Esophagus (tissue), 2 donors: ENCODE data around the gene KRT7. TPM values are rescaled to one million over a fixed set of nuclear protein-coding genes. Genes with fewer than 3 reads are reported as not detected.
"Not testable (repeated sequence)": the region's sequence is repeated elsewhere in the genome, so short reads cannot be mapped to it uniquely, and the experiment has no call there.

ENCODE experiments used
- H3K27ac ChIP-seq, 2 donors: one replicate each; pipeline ENCODE4 v1.5.1; 2013; ENCODE audit warnings: low read depth in 2 of 2, mild to moderate bottlenecking in 2 of 2, inconsistent platforms in 1 of 2, low read length in 1 of 2, moderate library complexity in 1 of 2
- H3K27me3 ChIP-seq, 2 donors: one replicate each; pipeline ENCODE4 v1.6.1; 2013; ENCODE audit warnings: low read length in 2 of 2, control low read depth in 1 of 2, mild to moderate bottlenecking in 1 of 2; ENCODE audit not compliant: insufficient read depth in 2 of 2, control insufficient read depth in 1 of 2
- H3K36me3 ChIP-seq, 2 donors: one replicate each; pipeline ENCODE4 v1.6.1; 2013; ENCODE audit warnings: low read length in 1 of 2; ENCODE audit not compliant: control insufficient read depth in 2 of 2, insufficient read depth in 2 of 2
- H3K4me1 ChIP-seq, 2 donors: one replicate each; pipeline ENCODE4 v1.6.1; 2013; ENCODE audit warnings: low read length in 1 of 2; ENCODE audit not compliant: control insufficient read depth in 2 of 2, insufficient read depth in 2 of 2
- H3K4me3 ChIP-seq, 2 donors: one replicate each; pipeline ENCODE4 v1.5.1; 2013; ENCODE audit warnings: low read length in 2 of 2, mild to moderate bottlenecking in 2 of 2, low read depth in 1 of 2, moderate library complexity in 1 of 2
- H3K9me3 ChIP-seq, 2 donors: one replicate each; pipeline ENCODE4 v1.6.1; 2013; ENCODE audit warnings: mild to moderate bottlenecking in 2 of 2, low read depth in 1 of 2, low read length in 1 of 2, moderate library complexity in 1 of 2; ENCODE audit not compliant: control insufficient read depth in 2 of 2, insufficient read depth in 1 of 2
- WGBS, 2 donors: extraction: QIAGEN DNeasy Blood & Tissue Kit; methylation state at CpG; one replicate each; pipeline ENCODE4 v1.1.7; 2013; 5-methylcytosine and 5-hydroxymethylcytosine counted together
- polyA plus RNA-seq, 2 donors: library from polyadenylated mRNA; stranded (reverse); fragments of 200-250 nt; gene quantifications; one replicate each; pipeline ENCODE4 v1.2.3, GENCODE V29; 2013
- donor health status: healthy with polysubstance abuse.
- donor health status: Bipolar disorder and iron deficiency.

The KRT7 gene
- polyA plus RNA-seq, 2 donors: 153 to 213 TPM

DNA sequence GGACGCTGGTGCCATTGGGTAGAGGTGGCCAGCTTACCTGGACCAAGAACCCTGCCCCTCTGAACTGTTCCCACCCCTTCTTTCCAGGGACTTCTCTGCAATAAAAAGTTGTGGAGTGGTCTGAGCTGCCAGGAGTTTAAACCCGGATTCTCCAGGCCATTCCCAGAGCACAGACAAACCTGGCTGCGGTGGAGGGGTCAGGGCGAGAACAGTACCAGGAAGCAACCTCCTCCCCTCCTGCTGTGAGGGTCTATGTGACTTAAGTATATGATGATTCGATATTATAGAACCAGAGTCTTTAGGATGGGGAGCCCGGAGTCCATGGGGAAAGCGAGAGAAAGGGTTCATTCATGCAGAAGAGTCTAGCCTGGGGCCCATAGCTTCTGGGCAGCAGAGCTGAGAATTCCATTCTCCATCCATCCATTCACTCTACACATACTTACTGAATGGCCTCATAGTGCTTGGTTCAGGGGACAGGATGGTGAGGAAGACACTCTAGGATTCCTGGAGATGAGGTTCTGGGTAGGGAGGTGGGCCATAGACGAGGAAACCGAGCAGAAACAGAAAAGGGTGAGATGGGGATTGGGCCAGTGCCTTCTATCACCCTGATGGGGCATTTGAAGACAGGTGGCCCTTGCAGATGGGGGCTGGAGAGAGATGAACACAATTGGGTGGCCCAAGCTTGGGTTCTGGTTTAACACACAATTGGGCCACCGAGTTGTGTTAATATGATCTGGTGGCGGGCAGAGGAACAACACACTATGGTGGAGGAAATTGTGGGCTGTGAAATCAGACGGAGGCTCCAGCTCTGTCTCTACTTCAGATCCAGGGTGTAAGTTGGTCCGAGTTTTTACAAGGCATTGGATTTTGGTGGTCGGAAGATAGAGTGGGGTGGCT lies 46.6 kb downstream of the KRT7 start:
- WGBS, 2 donors: 85 to 87% methylated on average over 14 of the region's 14 CpGs
- H3K27me3 ChIP-seq: no peaks in the 10 kb centered on the region
- H3K4me3 ChIP-seq: no peak overlapping the region
- no peaks in the 10 kb centered on the region for H3K9me3 ChIP-seq
- peaks cover 0 to 9% of the 10 kb centered on the region in 2 donors for H3K4me1 ChIP-seq
- H3K27ac ChIP-seq: peak overlapping the region; percentile 64 to 89
- no peaks in the 10 kb centered on the region for H3K36me3 ChIP-seq

DNA sequence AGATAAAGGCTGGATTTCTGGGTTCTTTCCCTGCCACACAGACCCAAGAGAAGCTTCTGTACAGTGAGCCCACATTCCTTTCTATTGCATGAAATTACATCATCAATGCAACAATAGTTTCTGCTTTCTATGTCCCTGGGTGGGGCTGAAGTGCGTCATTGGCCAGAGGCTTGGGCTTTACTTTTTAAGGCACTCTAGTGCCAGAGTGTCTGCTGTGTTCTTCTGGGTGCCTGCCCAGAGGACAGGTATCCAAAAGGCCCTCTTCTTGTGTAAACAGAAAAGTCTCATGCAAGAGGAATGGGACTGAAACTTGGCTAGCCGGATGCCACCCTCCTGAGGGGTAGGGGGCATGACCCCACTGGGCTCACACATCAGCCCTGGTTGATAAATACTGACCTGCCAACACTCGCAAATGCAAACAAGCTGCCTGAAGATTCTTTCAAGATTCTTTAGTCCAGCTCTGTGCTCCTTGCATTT lies 47.3 kb downstream of the KRT7 start:
- no peaks in the 10 kb centered on the region for H3K27me3 ChIP-seq
- peaks cover 0 to 9% of the 10 kb centered on the region in 2 donors for H3K4me1 ChIP-seq
- H3K4me3 ChIP-seq: no peak overlapping the region
- WGBS, 2 donors: 31 to 48% methylated on average over 3 of the region's 3 CpGs
- peak overlapping the region; percentile 64 to 89 for H3K27ac ChIP-seq
- H3K9me3 ChIP-seq: no peaks in the 10 kb centered on the region
- no peaks in the 10 kb centered on the region for H3K36me3 ChIP-seq

- Histone ChIP-seq H3K4me1 (peaks cover 0 to 9% of the 10 kb centered on the region in 2 donors), H3K9me3 (no peaks in the 10 kb centered on the region), H3K36me3 (no peaks in the 10 kb centered on the region), H3K27ac (peak overlapping the region; percentile 64 to 84), H3K4me3 (no peak overlapping the region), H3K27me3 (no peaks in the 10 kb centered on the region)
- WGBS, 2 donors: 43 to 52% methylated on average over 4 of the region's 4 CpGs
Observed at GRCh38 chr12:52280796-52281560, 47.9 kb downstream of the KRT7 start.

DNA sequence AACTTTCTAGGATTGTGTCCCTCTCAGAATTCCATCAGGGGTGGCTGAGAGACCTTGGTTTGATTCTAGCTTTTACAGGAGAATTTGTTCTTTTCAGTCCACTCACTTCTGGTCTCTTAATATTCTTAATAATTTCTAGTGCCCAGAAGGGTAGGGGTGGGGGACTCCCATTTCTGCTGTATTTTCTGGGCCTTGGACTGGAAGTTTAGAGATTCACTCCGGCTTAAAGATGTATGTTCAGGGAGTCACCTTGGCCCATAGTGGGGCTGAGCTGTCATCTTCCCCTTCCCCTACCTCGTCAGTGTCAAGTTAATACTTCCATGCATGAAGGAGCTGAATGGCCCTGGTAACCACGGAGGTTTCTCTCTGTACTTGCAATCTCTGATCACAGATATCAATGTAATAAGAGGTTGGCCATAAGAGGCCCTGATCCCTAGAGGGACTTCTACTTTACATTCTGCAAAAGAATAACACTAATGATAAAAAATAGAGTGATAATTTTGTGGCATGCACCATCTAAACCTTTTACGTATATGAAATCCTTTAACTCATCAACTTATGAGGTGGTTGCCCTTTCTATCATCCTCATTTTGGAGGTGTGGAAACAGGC lies 51.6 kb downstream of the KRT7 start:
- H3K27me3 ChIP-seq: no peaks in the 10 kb centered on the region
- peaks cover 0 to 5% of the 10 kb centered on the region in 2 donors for H3K4me1 ChIP-seq
- no peaks in the 10 kb centered on the region for H3K36me3 ChIP-seq
- no peak overlapping the region for H3K27ac ChIP-seq
- no peak overlapping the region for H3K4me3 ChIP-seq
- H3K9me3 ChIP-seq: no peaks in the 10 kb centered on the region
- 69 to 85% methylated on average over 4 of the region's 4 CpGs for WGBS, 2 donors

DNA sequence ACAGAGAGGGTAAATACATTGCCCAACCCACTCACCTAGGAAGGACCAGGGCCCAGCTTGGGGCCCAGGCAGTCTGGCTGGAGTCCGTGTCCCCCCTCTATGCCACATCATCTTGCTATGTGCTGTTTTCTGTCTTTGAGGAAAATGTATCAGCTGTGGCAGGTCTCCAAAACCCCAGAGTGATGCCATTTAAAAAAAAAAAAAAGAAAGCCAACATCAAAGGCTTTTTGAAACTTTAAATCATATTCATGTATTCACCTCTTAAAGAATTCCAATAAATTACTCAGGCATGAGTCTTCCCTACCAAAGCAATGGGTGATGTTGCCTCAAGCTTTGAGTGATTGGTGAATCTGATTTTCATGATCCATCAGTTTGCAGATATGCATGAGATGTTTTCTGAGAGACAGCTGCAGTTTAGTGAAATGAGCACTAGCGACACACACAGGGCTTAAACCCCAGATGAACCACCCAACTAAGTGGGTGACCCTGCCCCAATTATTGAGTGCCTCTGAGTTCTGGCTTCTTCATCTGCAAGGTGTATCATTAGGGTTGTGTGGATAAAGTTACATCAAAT lies 52.2 kb downstream of the KRT7 start:
- 77 to 87% methylated on average over 2 of the region's 2 CpGs for WGBS, 2 donors
- Histone ChIP-seq H3K27me3 (no peaks in the 10 kb centered on the region), H3K4me3 (no peak overlapping the region), H3K9me3 (no peaks in the 10 kb centered on the region), H3K4me1 (peaks cover 0 to 2% of the 10 kb centered on the region in 2 donors), H3K27ac (no peak overlapping the region), H3K36me3 (no peaks in the 10 kb centered on the region)

- H3K4me3 ChIP-seq: no peak overlapping the region
- no peak overlapping the region for H3K27ac ChIP-seq
- H3K36me3 ChIP-seq: no peaks in the 10 kb centered on the region
- 82 to 86% methylated on average over 20 to 24 of the region's 24 CpGs for WGBS, 2 donors
- H3K27me3 ChIP-seq: no peaks in the 10 kb centered on the region
- H3K9me3 ChIP-seq: no peaks in the 10 kb centered on the region
- peaks cover 0 to 2% of the 10 kb centered on the region in 2 donors for H3K4me1 ChIP-seq
Observed at GRCh38 chr12:52285851-52286530, 52.9 kb downstream of the KRT7 start.

- not testable (repeated sequence) for H3K4me1 ChIP-seq, H3K27me3 ChIP-seq, H3K27ac ChIP-seq, H3K36me3 ChIP-seq, H3K9me3 ChIP-seq, H3K4me3 ChIP-seq
- WGBS, 2 donors: 85 to 91% methylated on average over 17 to 21 of the region's 21 CpGs
Observed at GRCh38 chr12:52286857-52287785, 54.1 kb downstream of the KRT7 start.
